ENCODE results near the gene CIB4.

CIB4 gene

DNA sequence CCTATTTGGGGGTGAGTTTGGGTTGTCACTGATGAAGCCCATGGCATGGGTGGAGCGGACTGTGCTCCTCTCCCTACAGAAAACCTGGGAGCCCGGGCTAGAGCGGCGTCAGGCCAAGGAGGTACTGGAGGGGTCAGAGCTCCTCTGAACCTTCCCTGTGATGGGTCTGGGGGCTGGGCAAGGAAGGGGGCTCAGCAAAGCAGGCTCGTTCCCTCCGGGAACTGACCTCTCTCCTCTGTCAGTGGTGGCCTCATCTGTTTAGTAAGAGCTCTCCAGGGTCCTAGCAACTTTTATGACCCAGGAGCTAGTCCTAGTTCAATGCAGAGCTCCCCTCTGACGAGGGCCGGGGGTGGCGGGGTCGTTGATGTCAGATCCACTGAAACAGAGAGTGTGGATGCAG, 100.9 kb downstream of the CIB4 start:
- no peak for DNase-seq

- DNase-seq: no peak
Observed at GRCh38 chr2:26537826-26538475, 103.2 kb downstream of the CIB4 start.

GRCh38 chr2:26537069-26537825, 103.9 kb downstream of the CIB4 start:
- no peak for DNase-seq

- no peak for DNase-seq
Observed at GRCh38 chr2:26536371-26537068, 104.6 kb downstream of the CIB4 start.

DNA sequence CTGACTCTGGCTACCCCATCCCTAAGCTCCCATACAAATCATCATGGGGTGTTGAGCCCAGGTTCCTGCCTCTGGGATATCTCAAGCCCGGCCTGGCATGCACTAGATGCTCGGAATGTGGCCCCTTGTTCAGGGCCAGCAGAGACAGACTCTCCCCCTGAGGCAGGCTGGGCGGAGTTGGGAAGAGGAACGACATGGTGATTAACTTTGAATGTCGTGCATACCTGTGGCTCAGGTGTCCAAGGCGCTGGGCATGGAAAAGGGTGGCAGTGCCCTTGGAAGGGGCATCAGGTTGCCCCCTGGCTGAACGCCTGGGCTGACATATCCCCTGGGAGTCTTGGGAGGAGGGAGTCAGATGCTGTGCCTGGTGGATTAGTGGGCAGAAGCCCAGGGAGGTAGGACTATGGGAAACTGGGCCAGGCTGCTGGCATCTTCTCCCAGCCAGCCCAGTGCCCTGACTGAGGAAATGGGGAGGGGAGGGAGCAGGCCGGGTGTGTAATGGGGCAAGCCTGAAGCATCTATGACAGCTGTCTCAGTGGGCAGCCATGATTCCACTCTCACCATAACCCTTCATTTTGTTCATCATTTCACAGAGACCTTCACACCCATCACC, 105.4 kb downstream of the CIB4 start:
- no peak for DNase-seq

DNA sequence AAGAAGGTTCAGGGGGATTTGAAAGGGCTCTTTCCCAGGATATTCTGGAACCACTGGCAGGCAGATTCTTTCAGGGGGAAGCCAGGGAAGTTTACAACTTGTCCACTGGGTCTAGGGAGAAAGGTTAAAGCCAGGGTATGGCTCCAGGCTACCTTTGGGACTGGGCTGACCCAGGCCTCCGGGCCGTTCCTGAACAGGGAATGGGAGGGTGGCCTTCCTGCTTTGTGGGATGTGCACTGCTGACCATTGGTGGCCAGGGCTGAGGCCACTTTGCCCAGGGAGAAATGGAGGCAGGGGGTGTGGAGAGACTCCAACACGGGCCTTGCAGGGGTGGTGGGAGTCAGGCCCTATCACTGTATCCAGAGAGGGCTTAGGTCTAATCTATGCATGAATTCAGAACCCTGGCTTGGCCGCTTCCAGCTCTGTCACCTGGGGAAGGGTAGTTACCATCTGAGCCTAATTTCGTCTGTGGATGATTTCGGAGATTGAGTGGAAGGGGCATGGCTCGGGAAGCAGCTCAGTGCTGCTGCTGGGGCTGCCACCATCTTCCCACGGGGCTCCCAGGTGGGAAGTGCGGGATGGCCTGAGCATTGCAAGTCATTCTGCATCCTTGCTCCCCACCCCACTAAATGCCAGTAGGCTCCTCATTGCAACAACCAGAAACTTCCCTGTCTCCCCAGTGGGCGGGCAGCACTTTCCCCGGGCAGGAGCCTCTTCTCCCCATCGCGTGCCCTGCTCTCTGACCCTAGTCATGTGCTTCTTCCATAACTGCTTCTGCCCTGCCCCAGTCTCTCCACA, 106.1 kb downstream of the CIB4 start:
- no peak for DNase-seq

DNA sequence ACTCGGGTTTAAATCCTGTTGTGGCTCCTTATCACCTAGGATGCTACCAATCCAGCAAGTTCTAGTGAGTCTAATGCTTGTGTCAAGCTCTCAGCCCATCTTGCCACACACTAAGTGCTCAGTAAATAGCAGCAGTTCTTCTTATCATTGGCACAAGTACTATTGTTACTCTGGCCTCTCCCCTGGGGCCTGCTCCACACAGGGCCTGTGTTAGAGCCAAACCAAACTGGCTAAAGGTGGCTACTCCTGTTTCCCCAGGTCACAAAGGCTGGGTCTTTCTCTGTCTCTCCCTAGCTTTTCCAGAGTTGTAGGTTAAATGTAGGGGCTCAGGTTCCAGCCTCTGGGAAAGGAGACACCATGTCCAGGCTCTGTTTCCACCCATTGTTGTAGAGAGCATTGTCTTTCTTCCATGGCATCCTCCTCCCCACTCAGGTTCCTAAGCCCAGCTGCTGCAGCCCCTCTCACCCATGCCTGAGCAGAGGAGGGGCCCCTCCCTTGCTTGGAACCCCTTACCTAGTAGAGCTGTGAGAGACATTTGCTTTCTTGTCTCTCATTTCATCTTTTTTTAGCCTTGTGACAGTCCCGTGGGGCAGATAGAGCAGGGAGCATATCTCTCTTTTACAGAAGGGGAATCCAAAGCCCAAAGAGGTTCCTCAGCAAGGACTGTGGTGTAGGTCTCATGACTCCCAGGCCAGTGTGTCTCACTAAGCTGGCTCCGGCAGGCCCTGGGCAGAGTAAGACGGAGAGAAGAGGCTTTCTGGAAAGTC, 106.9 kb downstream of the CIB4 start:
- DNase-seq: no peak

GRCh38 chr2:26533661-26534060, 107.5 kb downstream of the CIB4 start:
- DNase-seq: no peak

DNA sequence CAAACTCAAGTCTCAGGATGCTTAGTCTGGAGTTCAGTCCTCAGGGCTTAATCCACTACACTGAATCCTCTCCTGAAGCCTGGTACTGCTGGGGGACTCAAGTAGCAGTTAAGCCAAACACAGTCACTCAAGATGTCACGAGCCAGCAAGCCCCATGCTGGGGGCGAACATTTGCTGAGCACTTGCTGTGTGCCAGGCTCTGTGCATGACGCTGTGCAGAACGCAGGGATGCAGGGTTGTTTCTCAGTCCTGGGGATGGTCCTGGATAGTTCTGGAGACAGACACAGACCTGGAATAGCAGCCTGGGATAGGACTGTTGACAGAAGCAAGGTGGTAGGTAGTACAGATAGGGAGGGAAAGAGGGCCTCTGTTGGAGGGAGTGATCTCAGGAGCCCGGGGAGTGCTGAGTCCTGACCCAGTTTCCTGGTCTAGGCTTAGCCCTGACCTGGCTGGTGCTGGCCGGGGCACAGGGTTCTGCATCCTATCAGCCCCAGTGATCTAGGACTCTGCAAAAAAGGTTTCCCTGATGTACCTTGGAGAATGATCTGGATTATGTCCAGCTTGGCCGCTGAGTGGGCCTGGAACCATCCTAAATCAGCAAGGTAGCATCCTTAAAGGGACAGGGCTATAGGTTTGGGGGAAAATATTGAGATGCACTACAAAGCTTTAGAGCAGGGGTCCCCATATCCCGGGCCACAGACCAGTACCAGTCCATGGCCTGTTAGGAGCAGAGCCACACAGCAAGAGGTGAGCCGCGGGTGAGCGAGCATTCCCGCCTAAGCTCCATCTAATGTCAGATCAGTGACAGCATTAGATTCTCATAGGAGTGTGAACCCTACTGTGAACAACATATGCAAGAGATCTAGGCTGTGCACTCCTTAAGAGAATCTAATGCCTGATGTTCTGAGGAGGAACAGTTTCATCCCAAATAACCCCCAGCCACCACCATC, 108.6 kb downstream of the CIB4 start:
- no peak for DNase-seq
